Activated CD4-positive, alpha-beta T cell treated with anti-CD3 and anti-CD28 coated beads, Interleukin-2, amount 50 U/mL, for 48 hours (primary cell): ENCODE results near the gene IKZF1.

Experiments
- DNase-seq, 2 experiments: peaks; one replicate each; pipeline ENCODE4 v3.0.0-alpha.2; 2020

Gene IKZF1

DNA sequence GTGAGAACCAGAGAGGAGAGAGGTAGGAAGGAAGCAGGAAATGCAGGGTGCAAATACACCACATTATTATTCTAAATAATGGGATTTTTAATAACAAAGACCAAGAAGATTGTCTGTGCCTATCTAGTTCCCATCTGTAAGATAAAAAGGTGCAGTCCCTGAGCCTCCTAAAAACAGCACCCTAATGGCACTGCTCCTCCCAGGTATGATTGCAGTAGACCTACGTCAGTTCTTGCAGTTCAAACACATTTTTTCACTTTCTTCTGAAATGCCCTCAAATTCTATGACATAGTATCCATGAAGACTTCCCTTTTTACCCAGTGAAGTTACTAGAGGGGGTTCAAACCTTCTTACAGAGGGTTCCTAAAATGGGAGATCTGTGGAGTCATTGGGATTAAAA lies 75.0 kb downstream of the IKZF1 start:
- no peak for DNase-seq

DNA sequence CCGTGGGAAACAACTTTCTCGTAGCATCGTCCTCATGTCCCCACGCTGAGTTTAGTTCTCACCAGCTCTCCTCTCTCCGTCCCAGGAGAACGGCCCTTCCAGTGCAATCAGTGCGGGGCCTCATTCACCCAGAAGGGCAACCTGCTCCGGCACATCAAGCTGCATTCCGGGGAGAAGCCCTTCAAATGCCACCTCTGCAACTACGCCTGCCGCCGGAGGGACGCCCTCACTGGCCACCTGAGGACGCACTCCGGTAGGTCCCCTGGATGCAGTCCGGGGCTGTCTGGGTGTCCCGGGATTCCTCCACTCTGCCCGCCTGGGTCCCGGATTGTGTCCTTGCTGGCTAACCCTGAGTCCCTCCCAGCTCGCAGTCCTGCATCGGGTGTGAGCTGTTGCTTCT lies 77.9 kb downstream of the IKZF1 start:
- no peak for DNase-seq

DNA sequence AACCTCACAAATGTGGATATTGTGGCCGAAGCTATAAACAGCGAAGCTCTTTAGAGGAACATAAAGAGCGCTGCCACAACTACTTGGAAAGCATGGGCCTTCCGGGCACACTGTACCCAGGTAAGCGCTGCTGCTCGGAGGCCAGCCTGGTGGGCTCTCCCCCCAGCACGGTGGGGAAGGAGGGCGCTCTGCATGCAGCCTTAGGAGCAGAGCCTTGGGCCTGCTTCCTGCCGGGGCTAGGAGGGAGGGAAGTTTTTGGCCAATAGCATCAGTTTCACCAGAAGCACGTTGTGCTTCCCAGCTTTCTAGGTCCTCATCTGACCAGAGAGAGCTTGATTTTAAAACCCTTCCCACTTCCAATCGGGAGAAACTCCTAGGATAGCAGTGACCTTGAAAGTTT lies 82.8 kb downstream of the IKZF1 start:
- DNase-seq, result no peak

DNA sequence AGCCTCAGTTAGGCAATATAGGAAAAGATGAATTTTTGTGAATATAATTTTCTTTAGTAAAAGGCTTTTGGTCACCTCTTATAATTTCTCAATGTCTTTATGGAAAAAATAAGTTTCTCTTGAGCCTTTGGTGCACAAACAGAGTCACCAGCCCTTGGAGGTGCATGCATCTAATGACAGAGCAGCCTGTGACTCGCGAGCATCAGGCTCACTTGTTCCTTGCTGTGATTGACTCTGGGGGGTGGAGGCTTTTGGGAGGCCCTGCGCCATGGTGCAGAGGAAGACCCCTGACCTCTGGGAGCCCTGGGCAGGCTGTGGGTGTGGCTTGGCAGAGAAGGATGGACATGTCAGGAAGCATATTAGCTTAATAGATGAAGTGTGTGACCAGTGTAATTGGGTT lies 85.4 kb downstream of the IKZF1 start:
- no peak for DNase-seq

DNA sequence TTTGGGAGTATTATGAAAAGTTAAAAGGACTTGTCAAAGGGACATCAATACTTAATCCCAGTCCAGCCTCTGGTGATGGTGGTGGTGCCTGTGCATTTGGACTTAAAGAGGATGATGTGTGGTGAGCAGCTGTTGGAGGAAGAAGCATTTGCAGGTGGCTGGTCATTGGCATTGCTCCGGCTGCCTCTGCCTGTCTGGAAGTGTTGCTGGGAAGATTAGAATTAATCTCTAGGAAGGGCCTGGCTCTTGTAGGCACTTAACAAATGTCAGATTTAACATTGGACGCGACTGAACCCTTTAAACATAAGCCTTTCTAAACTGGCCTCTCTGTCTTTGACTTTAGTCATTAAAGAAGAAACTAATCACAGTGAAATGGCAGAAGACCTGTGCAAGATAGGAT lies 86.9 kb downstream of the IKZF1 start:
- no peak for DNase-seq

DNA sequence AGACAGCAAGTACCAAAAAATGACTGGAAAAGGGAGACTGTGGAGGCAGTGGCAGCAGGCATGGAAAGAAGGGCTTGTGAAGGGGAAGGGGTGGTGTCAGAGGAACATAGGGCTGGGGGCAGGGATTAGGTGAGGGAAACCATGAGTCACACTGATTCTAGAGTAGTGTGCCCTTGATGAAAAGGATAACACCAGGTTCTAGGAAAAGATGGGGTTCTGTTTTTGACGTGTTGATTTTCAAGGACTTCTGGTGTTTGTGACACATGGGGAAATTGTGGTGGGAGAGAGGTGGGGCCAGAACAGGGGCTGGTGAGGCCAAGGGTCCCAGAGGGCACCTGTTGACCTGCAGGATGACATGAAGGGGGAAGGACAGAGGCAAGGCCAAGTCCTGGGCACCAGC lies 88.6 kb downstream of the IKZF1 start:
- peak; percentile 65 to 73 for DNase-seq

DNA sequence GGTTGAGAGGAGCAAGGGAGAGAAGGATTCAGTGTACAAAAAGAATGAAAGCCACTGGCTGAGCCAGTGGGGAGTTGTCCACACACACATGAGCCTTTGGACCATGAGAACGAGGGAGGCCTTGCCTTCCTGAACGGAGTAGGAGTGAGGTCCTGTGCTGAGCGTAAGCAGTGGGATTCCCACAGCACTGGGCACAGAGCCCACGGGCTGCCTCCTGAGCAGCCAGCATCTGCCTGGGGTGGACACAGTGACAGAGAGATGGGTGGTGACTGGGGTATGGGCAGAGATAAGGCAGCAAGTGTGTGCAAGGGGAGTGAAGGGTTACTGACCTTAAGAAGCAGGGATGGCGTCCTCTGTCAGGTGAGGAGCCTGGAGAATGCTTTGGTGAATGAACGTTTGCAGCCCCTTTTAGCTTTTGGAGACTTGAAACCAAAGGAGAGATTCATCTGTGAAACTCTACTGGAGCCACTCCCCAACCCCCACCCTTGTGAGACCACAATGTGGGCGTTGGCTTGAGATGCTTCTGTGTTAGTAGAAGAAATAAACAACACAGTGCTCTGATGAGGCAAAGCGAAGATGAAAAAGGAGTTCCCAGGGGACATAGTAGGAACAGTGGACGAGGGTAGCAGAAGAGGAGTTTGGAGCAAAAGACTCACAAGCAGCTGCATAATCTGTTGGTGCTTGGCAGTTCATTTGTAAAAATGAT lies 89.2 kb downstream of the IKZF1 start:
- peak in 1 of 2 experiments; percentile 59 for DNase-seq

DNA sequence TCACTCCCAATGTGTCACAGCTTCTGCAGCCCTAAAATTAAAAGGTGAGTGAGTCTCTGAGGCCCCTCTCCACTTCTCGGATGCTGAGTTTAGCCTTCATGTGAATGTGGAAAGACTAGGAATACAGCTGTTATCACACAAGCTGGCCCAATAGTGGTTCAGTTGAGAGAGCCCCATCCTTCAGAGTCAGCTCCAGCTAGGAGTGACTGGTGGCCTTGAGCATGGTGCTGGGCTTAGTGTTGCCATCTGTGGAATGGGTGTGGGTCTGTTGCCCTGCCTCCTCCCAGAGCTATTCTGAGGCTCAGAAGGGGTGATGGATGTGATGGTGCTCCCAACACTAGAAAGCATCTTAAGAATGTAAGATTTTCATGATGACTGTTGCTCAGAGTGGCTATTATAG lies 89.8 kb downstream of the IKZF1 start:
- no peak for DNase-seq

DNA sequence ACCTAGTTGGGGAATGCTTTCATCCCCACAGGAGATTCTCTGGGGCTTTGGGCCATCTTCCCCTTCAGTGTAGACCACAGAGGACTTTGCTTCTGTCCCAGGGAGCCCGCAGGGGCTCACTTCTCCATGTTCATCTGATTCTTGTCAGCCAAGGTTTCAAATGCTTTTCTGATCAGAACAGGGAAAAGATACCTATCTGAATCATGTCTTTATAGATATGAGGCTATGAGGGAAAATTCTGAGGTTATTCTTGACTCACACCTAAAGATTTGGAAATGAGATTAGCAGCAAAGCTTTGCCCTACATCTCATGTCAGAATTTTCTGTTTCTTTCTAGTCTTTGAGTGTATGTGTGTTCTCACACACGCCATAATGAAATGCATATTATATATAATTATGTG lies 92.3 kb downstream of the IKZF1 start:
- peak in 1 of 2 experiments; percentile 53 for DNase-seq

DNA sequence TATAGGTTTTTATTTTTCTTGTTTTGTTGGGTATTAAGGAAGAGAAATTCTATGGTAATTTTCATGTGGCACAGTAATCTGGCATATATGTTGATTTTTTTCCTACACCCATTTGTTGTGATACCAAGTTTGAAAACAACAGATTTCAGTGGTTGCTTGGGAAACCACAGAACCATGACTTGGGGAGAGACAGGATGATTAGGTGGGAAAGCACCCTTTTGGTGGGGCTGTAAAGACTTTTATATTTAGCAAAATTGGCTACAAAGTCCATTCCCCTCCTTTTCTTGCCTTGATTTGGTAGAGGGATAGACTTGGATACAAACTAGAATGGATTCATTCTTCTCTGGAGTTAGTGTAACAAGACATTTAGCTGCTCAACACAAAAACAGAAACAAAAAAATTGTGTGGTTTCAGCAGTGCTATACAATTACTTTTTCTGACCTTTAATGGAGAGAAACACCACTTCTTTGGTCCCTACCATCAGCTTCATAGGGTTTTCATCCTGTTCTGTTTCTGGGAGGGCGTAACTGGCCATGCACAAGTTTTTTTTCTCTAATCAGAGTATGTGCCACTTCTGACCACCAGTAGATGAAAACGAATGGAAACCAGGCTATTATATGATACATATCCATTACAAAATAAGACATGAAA lies 92.9 kb downstream of the IKZF1 start:
- DNase-seq, result no peak

DNA sequence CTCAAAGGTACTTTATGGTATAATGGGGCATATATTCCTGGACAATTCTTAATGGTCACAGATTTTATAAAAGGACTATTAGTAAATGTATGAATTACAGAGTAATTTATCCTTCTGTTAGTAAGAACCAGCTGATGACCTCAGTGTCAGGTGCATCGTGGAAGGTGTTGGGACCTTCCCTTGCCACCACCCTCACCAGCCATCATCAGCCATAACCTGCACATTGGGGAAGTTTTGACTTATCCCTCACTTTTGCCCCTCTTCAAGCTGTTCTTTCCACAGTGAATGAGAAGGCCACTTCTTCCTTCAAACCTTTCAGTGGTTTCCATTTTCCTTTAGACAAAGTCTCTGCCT lies 93.4 kb downstream of the IKZF1 start:
- DNase-seq, result peak in 1 of 2 experiments; percentile 56

DNA sequence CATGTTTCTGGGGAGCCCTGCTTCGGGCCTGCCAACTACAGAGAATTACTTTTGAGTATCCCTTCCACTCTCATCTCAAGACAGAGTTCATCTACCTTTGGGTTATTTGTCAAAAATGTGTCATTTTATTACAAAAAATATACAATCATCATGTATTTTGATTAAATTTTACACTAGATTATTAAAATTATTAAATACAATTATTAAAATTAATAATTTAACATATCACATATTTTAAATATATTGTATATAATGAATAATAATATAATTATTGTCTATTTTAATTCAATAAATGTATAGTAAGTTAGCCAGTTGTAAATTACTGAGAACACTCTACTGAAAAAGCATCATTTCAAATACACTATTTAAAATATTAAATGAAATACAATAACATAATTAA lies 94.7 kb downstream of the IKZF1 start:
- no peak for DNase-seq

DNA sequence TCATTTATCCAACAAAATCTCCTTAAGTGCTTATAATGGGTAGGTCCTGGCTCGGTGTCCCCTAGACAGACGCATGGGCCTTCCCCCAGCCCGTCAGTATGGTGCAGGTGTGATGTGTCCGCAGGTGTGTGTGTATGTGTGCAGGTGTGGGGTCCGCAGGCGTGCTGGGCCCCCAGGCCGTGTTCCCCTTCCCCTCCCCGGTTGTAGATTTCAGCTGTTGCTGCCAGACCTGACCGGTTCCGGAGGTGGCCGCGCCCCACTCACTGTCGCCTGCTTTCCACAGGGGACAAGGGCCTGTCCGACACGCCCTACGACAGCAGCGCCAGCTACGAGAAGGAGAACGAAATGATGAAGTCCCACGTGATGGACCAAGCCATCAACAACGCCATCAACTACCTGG lies 95.1 kb downstream of the IKZF1 start:
- no peak for DNase-seq

DNA sequence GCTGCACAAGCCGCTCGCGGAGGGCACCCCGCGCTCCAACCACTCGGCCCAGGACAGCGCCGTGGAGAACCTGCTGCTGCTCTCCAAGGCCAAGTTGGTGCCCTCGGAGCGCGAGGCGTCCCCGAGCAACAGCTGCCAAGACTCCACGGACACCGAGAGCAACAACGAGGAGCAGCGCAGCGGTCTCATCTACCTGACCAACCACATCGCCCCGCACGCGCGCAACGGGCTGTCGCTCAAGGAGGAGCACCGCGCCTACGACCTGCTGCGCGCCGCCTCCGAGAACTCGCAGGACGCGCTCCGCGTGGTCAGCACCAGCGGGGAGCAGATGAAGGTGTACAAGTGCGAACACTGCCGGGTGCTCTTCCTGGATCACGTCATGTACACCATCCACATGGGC lies 95.6 kb downstream of the IKZF1 start:
- DNase-seq, result no peak

DNA sequence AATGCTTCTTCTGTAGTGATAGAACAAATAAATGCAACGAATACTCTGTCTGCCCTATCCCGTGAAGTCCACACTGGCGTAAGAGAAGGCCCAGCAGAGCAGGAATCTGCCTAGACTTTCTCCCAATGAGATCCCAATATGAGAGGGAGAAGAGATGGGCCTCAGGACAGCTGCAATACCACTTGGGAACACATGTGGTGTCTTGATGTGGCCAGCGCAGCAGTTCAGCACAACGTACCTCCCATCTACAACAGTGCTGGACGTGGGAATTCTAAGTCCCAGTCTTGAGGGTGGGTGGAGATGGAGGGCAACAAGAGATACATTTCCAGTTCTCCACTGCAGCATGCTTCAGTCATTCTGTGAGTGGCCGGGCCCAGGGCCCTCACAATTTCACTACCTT lies 99.9 kb downstream of the IKZF1 start:
- DNase-seq, result no peak

DNA sequence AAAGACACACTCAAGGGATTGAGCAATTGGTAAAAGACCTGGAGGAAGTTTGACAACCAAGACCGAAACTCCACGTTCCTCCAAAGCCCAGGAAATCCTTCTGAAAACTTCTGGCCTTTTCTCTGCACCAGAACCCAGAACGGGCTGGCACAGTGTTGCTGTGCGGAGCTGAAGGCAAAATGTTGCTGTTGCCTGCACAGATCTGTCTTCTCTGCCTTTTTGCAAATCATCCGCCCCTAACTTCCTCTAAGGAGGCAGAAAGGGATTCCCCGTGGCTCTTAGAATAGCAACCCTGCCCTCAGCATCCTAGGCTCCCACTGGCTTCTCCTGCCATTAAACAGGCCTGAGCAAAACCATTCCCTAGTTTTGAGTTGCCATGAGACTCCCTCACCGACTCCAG lies 100.7 kb downstream of the IKZF1 start:
- no peak for DNase-seq

DNA sequence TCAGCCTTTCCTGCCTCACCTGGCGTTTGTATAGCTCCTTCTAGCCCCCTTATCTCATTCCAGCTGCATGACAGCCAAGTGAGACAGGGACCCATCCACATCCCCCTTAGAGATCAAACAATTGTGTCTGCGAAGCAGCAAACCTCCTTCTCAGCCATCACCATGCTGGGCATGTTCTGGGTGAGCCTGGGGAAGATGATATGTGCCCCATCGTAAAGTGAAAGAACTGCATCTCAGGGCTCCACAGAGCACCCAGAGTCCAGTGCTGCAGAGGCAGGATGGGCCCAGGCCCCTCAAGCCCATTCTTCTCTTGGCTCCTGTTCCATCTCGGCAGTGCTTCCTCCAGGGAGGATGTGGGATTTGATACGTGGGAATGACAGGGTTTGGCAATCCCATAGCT lies 102.4 kb downstream of the IKZF1 start:
- DNase-seq, result no peak

DNA sequence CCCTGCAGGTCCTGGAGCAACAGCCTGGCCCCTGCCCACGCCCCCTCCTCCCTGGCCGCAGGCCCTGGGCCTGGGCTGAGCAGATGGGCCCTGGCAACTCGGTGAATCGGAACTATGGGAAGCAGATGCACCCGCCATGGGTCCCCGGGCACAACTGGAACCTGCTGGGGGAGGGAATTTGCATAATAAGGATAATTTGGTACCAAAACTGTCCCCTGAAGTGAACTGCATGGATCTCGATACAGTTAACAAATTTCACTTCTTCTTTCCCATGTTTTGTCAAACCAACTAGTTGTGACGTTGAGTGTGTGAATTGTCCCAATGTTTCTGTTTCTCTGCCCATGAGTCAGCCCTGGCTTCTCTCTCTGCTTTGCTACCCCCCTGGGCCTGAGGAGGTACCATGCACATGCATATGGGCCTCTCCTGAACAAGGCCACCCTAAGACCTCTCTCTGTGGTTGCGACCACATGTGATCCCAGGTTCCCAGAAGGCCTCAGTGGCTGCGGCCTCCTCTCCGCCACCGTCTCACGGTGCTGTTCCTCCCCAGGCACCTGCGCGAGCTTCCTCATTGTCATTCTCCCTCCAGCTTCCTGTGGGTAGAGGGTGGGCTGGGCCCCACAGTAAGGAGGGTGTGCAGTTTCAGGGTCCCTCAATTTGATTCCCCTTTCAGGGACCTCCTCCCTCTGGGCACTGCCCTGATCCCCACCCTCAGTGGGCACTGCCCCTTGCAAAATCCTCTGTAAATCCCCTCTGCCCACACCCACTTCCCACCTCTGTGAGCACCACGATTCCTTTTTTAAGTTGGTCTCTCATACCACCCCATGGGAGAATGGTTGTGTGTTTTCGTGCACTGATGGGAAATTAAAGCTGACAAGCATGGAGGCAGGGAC lies 105.6 kb downstream of the IKZF1 start:
- no peak for DNase-seq

DNA sequence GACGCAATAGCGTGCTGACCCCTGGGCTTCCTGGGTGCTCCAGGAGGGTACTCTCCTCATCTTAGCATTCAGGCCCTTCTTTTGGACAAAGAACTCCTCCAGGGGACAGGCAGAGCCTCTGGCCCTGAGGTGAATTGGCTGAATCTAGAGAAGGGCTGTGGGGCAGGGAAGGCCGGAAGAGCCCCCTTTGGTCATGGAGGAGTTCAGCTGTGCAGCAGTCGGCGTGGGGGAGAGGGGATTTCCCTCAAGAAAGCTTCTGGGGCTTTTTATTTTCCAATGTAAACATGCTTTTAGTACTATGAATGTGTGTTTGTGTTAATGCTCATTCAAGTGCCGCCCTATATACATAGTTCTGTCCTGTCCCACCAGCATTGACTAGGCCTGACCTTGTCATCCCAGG lies 106.8 kb downstream of the IKZF1 start:
- DNase-seq, result no peak

DNA sequence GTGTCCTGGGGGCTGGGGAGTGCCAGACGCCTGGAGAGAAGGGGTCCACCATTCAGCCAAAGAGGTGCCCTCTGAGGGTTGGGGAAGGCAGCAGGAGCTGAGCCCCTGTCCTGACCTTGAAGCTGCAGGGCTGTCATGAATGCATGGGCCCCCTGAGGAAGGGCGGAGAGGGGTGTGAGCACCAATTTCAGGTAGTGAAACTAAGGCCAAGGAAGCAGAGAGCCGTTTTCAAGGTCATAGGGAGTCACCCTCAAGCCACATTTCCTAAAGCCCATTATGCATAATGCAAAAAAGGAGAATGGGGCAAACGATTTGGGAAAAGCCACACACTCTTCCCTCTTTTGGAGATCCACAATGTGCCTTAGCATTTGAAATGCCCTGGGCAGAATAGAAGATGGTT lies 108.5 kb downstream of the IKZF1 start:
- DNase-seq, result no peak

DNA sequence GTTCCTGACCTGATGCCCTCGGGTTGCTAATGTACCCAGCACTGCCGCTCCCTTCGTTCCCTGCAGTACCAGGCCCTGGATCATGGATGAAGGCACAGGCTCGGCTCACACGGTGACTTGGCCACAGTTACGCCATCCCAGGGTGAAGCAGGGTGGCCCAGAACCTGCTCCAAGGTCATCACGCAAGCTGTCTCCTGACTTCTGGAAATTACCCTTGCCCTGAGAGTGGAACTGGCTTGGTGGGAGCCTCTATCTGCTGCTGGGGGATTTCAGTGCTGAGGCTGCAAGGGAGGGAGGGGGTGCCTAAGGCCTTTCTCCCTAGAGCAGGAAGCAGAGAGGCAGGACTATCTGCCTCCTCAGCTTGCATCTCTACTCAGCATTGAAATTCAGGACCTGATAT lies 109.0 kb downstream of the IKZF1 start:
- DNase-seq, result no peak

DNA sequence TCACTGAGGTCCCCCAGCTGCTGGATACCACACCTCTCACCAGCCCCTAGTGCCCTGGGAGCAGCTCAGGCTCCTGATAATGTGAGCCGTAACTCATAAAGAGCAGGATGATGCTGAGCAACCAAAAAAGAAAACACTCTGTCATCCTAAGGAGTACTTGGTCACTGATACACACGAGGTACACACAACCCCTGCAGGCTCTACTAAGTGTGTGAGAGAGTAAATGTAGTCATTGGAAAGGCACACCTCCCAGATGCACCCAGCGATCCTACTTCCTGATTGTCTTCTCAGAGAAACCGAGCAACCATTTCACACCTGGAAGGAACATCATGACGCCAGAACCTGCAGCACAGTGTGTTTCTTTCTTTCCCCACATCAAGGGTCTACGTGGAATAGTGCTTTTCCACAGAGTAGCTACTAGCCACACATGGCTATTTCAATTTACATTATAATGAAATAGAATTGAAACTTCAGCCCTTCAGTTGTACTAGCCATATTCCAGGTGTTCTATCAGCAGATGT lies 111.4 kb downstream of the IKZF1 start:
- no peak for DNase-seq

DNA sequence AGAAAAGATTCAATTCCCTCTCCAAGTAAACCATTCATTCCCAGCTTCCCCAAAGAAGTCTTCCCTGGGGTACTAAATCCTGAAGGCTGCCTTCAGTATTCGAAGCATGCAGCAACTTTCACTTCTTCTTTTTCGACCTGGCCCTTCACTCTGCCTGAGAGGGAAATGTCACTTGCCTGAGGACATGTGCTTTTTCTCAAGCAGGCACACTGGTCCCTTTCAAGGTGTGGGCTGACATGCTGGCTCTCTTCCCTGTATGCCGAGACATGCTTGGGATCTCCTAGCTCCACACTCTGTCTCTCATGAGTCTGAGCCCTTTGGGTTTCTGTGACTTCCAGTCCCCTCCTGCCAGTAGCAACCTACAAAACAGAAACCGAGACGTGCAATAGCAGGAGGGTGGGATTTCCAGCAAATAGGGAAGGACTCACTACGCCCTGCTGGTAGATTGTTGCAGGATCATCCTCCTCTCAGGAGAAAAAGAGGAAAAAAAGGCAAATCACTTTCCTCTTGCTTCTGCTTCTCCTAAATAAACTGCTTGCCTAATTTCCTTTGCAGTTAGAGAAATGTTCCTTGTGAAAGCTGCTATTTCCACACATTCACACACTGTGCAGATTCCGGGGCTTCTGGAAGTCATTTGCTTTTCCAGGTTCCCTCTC lies 112.1 kb downstream of the IKZF1 start:
- DNase-seq, result no peak
